Mesothelial cell of epicardium (in vitro differentiated cells): Measurements from ENCODE around the gene ZNF12. TPM values are rescaled to one million over a fixed set of nuclear protein-coding genes. Genes with fewer than 3 reads are reported as not detected.

ENCODE experiments used
- DNase-seq, 2 experiments: peaks; one replicate each; pipeline ENCODE4 v3.0.0; 2021; ENCODE audit warnings: low spot score in 2 of 2; ENCODE audit not compliant: unreplicated experiment in 2 of 2
- H3K27ac Mint-ChIP-seq: 2 replicates; pipeline ENCODE4 v1.8.0; 2021; ENCODE audit warnings: mixed read lengths
- H3K27me3 Mint-ChIP-seq: 2 replicates; pipeline ENCODE4 v1.8.0; 2021; ENCODE audit warnings: low read depth, mixed read lengths
- H3K36me3 Mint-ChIP-seq: 2 replicates; pipeline ENCODE4 v1.8.0; 2021; ENCODE audit warnings: mixed read lengths
- H3K4me1 Mint-ChIP-seq: 2 replicates; pipeline ENCODE4 v1.8.0; 2021; ENCODE audit warnings: mixed read lengths
- H3K4me3 Mint-ChIP-seq: 2 replicates; pipeline ENCODE4 v1.8.0; 2021; ENCODE audit warnings: mild to moderate bottlenecking, moderate library complexity, mixed read lengths
- H3K9me3 Mint-ChIP-seq: 2 replicates; pipeline ENCODE4 v1.8.0; 2021; ENCODE audit warnings: mixed read lengths
- CTCF ChIP-seq: fragments of 200-600 bp; sonication (generic); IDR thresholded peaks from one replicate; pipeline ENCODE4 v1.5.0; 2021; ENCODE audit warnings: antibody characterized with exemption; ENCODE audit not compliant: unreplicated experiment
- total RNA-seq: library from RNA; stranded (reverse); gene quantifications from 3 replicates; pipeline ENCODE4 v1.2.1, GENCODE V29; 2021

The ZNF12 gene
- total RNA-seq, 1 donor from 2014 or later = 32.2 TPM

GRCh38 chr7:6648815-6649104 is 58.0 kb downstream of the ZNF12 start:
- Mint-ChIP-seq H3K27me3 (no peaks in the 10 kb centered on the region), H3K4me1 (no peaks in the 10 kb centered on the region), H3K36me3 (peaks cover 34% of the 10 kb centered on the region), H3K9me3 (peaks cover 5% of the 10 kb centered on the region), H3K4me3 (no peak overlapping the region), H3K27ac (no peak overlapping the region)
- DNase-seq = no peak
- TF ChIP-seq CTCF = no peak

- H3K27me3 Mint-ChIP-seq = no peaks in the 10 kb centered on the region
- no peak for TF ChIP-seq CTCF
- peaks cover 34% of the 10 kb centered on the region for H3K36me3 Mint-ChIP-seq
- H3K9me3 Mint-ChIP-seq = peaks cover 5% of the 10 kb centered on the region
- no peak for DNase-seq
- no peak overlapping the region for H3K27ac Mint-ChIP-seq
- no peak overlapping the region for H3K4me3 Mint-ChIP-seq
- no peaks in the 10 kb centered on the region for H3K4me1 Mint-ChIP-seq
Observed at GRCh38 chr7:6648066-6648814, 58.5 kb downstream of the ZNF12 start.

- no peak overlapping the region for H3K27ac Mint-ChIP-seq
- no peak overlapping the region for H3K4me3 Mint-ChIP-seq
- peaks cover 34% of the 10 kb centered on the region for H3K36me3 Mint-ChIP-seq
- no peak for TF ChIP-seq CTCF
- DNase-seq = no peak
- no peaks in the 10 kb centered on the region for H3K4me1 Mint-ChIP-seq
- peaks cover 5% of the 10 kb centered on the region for H3K9me3 Mint-ChIP-seq
- no peaks in the 10 kb centered on the region for H3K27me3 Mint-ChIP-seq
Observed at GRCh38 chr7:6647541-6647940, 59.2 kb downstream of the ZNF12 start.

- TF ChIP-seq CTCF = no peak
- no peaks in the 10 kb centered on the region for H3K27me3 Mint-ChIP-seq
- no peak for DNase-seq
- H3K4me1 Mint-ChIP-seq = no peaks in the 10 kb centered on the region
- no peak overlapping the region for H3K27ac Mint-ChIP-seq
- peaks cover 5% of the 10 kb centered on the region for H3K9me3 Mint-ChIP-seq
- no peak overlapping the region for H3K4me3 Mint-ChIP-seq
- H3K36me3 Mint-ChIP-seq = peaks cover 33% of the 10 kb centered on the region
Observed at GRCh38 chr7:6647080-6647479, 59.7 kb downstream of the ZNF12 start.

- Mint-ChIP-seq H3K27ac (no peak overlapping the region), H3K27me3 (no peaks in the 10 kb centered on the region), H3K36me3 (peaks cover 32% of the 10 kb centered on the region), H3K9me3 (peaks cover 5% of the 10 kb centered on the region), H3K4me3 (no peak overlapping the region), H3K4me1 (no peaks in the 10 kb centered on the region)
- TF ChIP-seq CTCF = no peak
- DNase-seq = no peak
Observed at GRCh38 chr7:6646465-6646864, 60.3 kb downstream of the ZNF12 start.

- no peak overlapping the region for H3K27ac Mint-ChIP-seq
- H3K27me3 Mint-ChIP-seq = no peaks in the 10 kb centered on the region
- no peak for DNase-seq
- H3K36me3 Mint-ChIP-seq = peaks cover 21% of the 10 kb centered on the region
- no peaks in the 10 kb centered on the region for H3K9me3 Mint-ChIP-seq
- H3K4me1 Mint-ChIP-seq = peaks cover 2% of the 10 kb centered on the region
- no peak for TF ChIP-seq CTCF
- no peak overlapping the region for H3K4me3 Mint-ChIP-seq
Observed at GRCh38 chr7:6644728-6645127, 62.0 kb downstream of the ZNF12 start.
